OCI-LY7 (cell line): ENCODE results near the gene WIPF2.

Source experiments
- CTCF ChIP-seq: fragments of 200-600 bp; sonication (generic); conservative IDR thresholded peaks from 2 replicates; pipeline ENCODE4 v1.5.1; 2014; ENCODE audit warnings: mild to moderate bottlenecking, antibody characterized with exemption, low read length, moderate library complexity, mixed read lengths
- EZH2phosphoT487 ChIP-seq: fragments of 200-600 bp; sonication (generic); IDR thresholded peaks from 2 replicates; pipeline ENCODE4 v1.6.1; 2018; ENCODE audit warnings: low read depth, borderline replicate concordance, mild to moderate bottlenecking, mixed run types, antibody characterized with exemption, low read length, moderate library complexity, mixed read lengths

GRCh38 chr17:40328386-40328766 lies 109.3 kb downstream of the WIPF2 start:
- no peak for TF ChIP-seq CTCF
- TF ChIP-seq EZH2phosphoT487, result no peak
